ENCODE measurements around the gene AKR1A1. TPM values are rescaled to one million over a fixed set of nuclear protein-coding genes. Genes with fewer than 3 reads are reported as not detected.

Gene AKR1A1
- total RNA-seq, 1 experiment from 2014 or later, result 119 TPM

- Histone ChIP-seq H3K36me3 (ENCODE audit: control insufficient read depth, insufficient read depth, low read length) (peaks cover 2% of the 10 kb centered on the region; the same call in 1 of the 2 replicates), H3K9me3 (no peaks in the 10 kb centered on the region), H3K4me3 (ENCODE audit: low read depth, low read length) (no peak overlapping the region), H3K4me1 (no peaks in the 10 kb centered on the region), H3K27me3 (replicated peaks; ENCODE audit: control insufficient read depth, insufficient read depth, low read length) (no peaks in the 10 kb centered on the region)
- no peaks in the 10 kb centered on the region for H3K4me1 Mint-ChIP-seq (ENCODE audit: low read depth, unreplicated experiment)
- POLR2A ChIA-PET, result no interaction called here
- no TSS peak for BruUV-seq (replicated peaks)
- no peaks in the 10 kb centered on the region for H3K27me3 Mint-ChIP-seq (ENCODE audit: insufficient read depth, unreplicated experiment)
- DNase-seq, result no peak
- H3K36me3 Mint-ChIP-seq (ENCODE audit: insufficient read depth, unreplicated experiment), result peaks cover 89% of the 10 kb centered on the region
- no peak for TF ChIP-seq CTCF (IDR thresholded peaks at IDR 0.05; ENCODE audit: insufficient read depth in 1 of 2, low read depth in 1 of 2, low read length in 1 of 2, severe bottlenecking in 1 of 2, unreplicated experiment in 1 of 2)
- CTCF ChIA-PET, result no interaction called here
- intact Hi-C loops (cut with micrococcal nuclease; ENCODE audit: unreplicated experiment), result no loop called here
- no peak overlapping the region for H3K4me3 Mint-ChIP-seq (ENCODE audit: unreplicated experiment)
- H3K27ac Mint-ChIP-seq (ENCODE audit: unreplicated experiment), result no peak overlapping the region
- H3K9me3 Mint-ChIP-seq (ENCODE audit: unreplicated experiment), result no peaks in the 10 kb centered on the region
These were observed 60.1 kb downstream of the AKR1A1 start for GRCh38 chr1:45610589-45611226.

GRCh38 chr1:45612941-45613579 lies 62.4 kb downstream of the AKR1A1 start:
- H3K36me3 ChIP-seq (ENCODE audit: control insufficient read depth, insufficient read depth, low read length), result peaks cover 5% of the 10 kb centered on the region
- H3K4me1 ChIP-seq, result no peaks in the 10 kb centered on the region
- Mint-ChIP-seq H3K36me3 (ENCODE audit: insufficient read depth, unreplicated experiment) (peaks cover 89% of the 10 kb centered on the region), H3K4me3 (ENCODE audit: unreplicated experiment) (no peak overlapping the region), H3K27me3 (ENCODE audit: insufficient read depth, unreplicated experiment) (no peaks in the 10 kb centered on the region), H3K4me1 (ENCODE audit: low read depth, unreplicated experiment) (no peaks in the 10 kb centered on the region), H3K27ac (ENCODE audit: unreplicated experiment) (no peak overlapping the region), H3K9me3 (ENCODE audit: unreplicated experiment) (no peaks in the 10 kb centered on the region)
- TF ChIP-seq CTCF (IDR thresholded peaks at IDR 0.05; ENCODE audit: insufficient read depth in 1 of 2, low read depth in 1 of 2, low read length in 1 of 2, severe bottlenecking in 1 of 2, unreplicated experiment in 1 of 2), result no peak
- intact Hi-C loops (cut with micrococcal nuclease; ENCODE audit: unreplicated experiment), result no loop called here
- no peaks in the 10 kb centered on the region for H3K9me3 ChIP-seq
- no peaks in the 10 kb centered on the region for H3K27me3 ChIP-seq (replicated peaks; ENCODE audit: control insufficient read depth, insufficient read depth, low read length)
- DNase-seq, result no peak
- POLR2A ChIA-PET, result no interaction called here
- BruUV-seq (replicated peaks), result no TSS peak
- CTCF ChIA-PET, result no interaction called here
- no peak overlapping the region for H3K4me3 ChIP-seq (ENCODE audit: low read depth, low read length)

- Mint-ChIP-seq H3K36me3 (ENCODE audit: insufficient read depth, unreplicated experiment) (peaks cover 96% of the 10 kb centered on the region), H3K9me3 (ENCODE audit: unreplicated experiment) (no peaks in the 10 kb centered on the region), H3K4me3 (ENCODE audit: unreplicated experiment) (no peak overlapping the region), H3K27ac (ENCODE audit: unreplicated experiment) (no peak overlapping the region), H3K27me3 (ENCODE audit: insufficient read depth, unreplicated experiment) (no peaks in the 10 kb centered on the region), H3K4me1 (ENCODE audit: low read depth, unreplicated experiment) (no peaks in the 10 kb centered on the region)
- BruUV-seq (replicated peaks), result no TSS peak
- Histone ChIP-seq H3K36me3 (ENCODE audit: control insufficient read depth, insufficient read depth, low read length) (peaks cover 2% of the 10 kb centered on the region), H3K27me3 (replicated peaks; ENCODE audit: control insufficient read depth, insufficient read depth, low read length) (no peaks in the 10 kb centered on the region), H3K9me3 (no peaks in the 10 kb centered on the region), H3K4me1 (no peaks in the 10 kb centered on the region), H3K4me3 (ENCODE audit: low read depth, low read length) (no peak overlapping the region)
- intact Hi-C loops (cut with micrococcal nuclease; ENCODE audit: unreplicated experiment), result no loop called here
- TF ChIP-seq CTCF (IDR thresholded peaks at IDR 0.05; ENCODE audit: insufficient read depth in 1 of 2, low read depth in 1 of 2, low read length in 1 of 2, severe bottlenecking in 1 of 2, unreplicated experiment in 1 of 2), result no peak
- DNase-seq, result no peak
- ChIA-PET POLR2A (no interaction called here), CTCF (no interaction called here)
These were observed 65.3 kb downstream of the AKR1A1 start for GRCh38 chr1:45615885-45616284.
